RPMI7951 (cell line): ENCODE measurements around the gene CIT. TPM values are rescaled to one million over a fixed set of nuclear protein-coding genes. Genes with fewer than 3 reads are reported as not detected.
"Not testable (repeated sequence)": the region's sequence is repeated elsewhere in the genome, so short reads cannot be mapped to it uniquely, and the experiment has no call there.

Experiments
- DNase-seq: peaks from one replicate; pipeline ENCODE4 v3.0.0-alpha.2; 2012; ENCODE audit warnings: low read depth
- total RNA-seq: library from RNA; depleted of rRNA; stranded (reverse); fragments of >200 nt; shearing (Covaris generic); gene quantifications from 2 replicates; pipeline ENCODE4 v1.2.3, GENCODE V29; 2014

CIT gene
- total RNA-seq, 1 experiment from 2014 or later: 36.0 TPM

DNA sequence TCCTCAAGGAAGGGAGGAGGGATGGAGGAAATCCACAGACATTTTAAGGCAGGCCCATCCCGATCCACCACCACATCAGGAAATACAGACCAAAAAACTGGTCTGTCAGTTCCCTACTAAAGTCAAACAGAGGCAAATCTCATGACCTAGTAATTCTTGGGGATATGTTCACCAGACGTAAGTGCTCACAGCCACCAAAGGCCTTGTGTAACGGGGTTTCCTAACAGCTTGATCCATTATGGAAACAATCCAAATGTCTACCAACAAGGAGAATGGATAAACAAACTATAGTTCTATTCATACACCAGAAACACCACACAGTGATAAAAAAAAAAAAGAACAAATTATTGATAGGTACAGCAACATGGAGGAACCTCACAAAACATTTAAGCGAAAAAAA is 136.3 kb downstream of the CIT start:
- no peak for DNase-seq

DNA sequence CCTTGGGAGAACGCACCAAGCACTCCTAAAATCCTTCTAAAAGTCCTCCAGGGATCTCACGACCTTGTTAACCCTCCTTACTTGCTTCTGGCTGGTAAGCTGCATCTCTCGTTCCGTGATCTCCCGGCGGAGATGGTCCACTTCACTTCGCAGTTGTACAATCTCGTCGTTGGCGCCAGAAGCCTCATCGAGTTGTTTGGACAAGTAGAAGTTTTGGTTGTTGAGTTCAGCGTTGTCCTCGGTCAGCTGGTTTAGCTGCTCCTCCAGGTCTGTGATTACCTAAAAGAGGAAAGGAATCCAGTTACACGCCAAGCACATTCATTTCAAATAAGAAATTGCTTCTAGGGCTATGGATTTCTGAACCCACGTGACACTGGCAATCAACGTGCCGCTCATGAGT is 142.0 kb downstream of the CIT start:
- DNase-seq: no peak

DNA sequence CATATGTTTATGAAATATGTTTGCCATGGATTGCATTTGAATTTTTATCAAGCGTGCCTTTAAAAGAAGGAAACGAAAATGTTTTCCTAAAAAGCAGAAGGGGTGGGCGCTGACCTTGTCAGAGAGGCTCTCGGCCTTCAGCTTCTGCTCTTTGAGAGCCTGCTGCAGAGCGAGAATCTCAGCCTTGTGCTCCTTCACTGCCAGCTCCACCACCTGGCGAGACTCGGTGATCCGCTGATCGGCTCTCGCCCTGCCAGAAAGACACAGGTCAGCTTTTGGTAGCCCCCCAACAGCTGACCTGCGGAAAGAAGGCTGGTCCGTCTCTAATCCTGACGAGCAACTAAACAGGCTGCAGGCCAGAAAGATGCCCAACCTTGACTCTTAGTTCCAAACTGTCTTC is 146.7 kb downstream of the CIT start:
- no peak for DNase-seq

DNA sequence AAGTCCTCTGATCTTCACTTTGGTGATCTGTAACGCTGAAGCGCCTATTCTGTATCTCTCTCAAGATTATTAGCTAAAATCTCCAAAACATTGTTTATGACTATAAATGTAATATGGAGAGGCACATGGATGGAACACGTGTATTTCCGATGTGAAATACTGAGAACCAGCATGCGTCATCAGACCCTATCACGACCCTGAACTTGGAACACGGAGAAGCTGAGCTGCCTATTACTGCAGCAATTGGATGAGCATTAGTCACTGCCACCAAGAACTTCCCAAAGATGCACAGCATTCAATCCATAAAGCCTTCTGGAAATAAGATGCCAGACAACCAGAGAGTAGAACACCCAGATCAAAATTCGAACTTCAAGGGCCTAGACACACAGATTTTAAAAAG is 147.2 kb downstream of the CIT start:
- no peak for DNase-seq

DNA sequence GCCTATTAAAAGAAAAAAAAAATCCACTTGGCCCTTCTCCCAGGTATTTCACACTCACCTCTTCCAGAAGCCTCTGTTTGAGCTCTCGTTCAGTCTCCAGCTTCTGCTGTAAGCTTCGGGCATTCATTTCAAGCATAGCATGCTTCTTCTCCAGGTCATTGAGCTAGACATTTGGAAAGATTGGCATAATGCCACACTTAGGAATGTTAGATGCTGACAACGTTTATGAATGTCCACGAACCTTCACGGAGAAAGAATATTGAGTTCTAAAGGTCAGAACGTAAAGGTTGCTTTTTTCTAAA is 148.7 kb downstream of the CIT start:
- no peak for DNase-seq

DNA sequence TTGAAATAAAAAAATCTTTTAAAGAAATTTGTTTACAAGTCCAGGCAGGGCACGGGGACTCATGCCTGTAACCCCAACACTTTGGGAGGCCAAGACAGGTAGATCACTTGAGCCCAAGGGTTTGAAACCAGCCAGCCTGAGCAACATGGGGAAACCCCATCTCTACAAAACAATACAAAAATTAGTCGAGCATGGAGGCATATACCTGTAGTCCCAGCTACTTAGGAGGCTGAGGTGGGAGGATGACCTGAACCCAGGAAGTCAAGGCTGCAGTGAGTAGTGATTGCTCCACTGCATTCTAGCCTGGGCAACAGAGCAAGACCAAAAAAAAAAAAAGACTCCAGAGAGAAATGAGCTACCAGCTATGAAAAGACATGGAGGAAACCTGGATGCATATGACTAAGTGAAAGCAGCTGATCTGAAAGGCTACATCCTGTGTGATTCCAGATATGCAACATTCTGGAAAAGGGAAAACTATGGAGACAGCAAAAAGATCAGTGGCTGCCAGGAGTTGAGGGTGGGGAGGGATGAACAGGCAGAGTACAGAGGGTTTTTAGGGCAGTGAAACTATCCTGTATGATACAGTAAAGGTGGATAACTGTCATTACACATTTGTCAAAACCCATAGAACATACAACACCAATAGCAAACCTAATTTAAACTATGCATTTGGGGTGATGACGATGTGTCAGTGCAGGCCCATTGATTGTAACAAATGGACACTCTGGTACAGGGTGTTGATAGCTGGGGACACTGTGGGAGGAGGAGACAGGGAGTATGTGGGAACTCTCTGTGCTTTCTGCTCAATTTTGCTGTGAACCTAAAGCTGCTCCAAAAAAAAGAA is 149.3 kb downstream of the CIT start:
- DNase-seq: no peak

DNA sequence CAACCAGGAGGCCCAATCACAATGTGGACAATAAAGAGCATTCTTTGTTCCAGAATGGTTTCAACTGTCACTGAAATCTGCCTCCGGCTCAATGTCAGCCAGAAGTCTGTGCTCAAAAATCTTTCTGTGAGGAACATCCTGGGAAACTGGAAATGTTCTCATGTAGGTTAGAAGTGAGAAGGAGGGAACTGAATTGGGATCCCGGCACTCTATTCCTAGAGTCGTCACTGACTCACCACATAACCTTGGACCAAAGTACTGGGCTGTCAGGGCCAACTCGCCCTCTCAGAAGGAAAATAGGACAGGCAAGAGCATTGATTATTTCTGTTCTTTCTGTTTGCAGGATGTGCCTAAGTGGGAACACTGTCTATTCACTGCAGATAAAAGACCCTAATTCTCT is 151.6 kb downstream of the CIT start:
- no peak for DNase-seq

DNA sequence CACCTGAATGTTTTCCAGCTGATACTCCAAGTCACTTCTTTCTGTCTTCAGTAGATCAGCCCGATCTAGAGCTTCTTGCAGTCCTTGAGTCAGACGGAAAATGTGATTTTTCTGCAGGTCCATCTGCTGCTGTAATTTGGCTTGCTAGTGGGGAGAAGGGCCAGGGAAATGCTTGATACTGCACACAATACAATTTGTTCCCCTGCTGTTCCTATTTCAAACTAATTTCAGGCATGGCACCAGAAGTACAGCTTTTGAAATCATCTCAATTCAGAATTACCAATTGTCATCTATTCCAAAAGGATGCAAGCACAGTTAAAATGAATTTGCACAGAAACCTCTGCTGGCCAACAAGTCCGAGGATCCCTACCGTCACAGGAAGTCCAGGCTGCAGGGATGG is 155.8 kb downstream of the CIT start:
- no peak for DNase-seq

DNA sequence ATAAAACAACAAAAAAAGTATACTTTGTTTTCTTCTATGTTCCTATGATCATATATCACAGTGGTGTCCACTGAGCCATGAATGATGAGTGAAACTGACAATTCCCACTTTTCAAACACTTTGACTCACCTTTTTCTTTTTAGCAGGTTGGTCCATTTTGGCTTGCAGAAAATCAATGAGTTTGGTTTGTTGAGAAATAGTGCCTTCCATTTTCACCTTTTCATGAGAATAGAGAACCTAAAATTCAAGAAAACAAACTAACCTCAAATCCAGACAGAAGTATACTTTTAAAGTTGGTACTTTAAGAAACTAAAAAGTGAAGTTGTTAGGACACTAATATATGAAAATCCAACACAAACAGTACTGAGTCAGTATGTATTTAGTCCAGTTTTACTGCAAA is 156.8 kb downstream of the CIT start:
- DNase-seq: no peak

DNA sequence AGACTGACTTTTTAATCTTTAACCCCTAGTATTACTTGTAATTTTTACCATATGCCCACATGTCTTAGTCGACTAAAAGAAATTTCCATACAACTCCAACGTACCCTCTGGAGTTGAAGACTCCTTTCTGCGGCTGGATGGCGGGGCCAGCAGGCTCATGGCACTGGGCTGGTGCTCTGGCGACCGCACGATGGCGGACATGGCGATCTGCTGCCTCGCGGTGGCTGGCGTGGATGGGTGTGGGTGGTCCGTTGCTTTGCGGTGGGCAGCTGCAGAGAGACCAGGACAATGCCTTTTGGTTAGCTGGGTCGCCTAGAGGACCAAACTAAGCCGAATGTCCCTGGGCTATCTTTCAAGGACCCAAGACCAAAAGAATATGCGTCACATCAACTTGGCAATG is 159.0 kb downstream of the CIT start:
- DNase-seq: no peak

DNA sequence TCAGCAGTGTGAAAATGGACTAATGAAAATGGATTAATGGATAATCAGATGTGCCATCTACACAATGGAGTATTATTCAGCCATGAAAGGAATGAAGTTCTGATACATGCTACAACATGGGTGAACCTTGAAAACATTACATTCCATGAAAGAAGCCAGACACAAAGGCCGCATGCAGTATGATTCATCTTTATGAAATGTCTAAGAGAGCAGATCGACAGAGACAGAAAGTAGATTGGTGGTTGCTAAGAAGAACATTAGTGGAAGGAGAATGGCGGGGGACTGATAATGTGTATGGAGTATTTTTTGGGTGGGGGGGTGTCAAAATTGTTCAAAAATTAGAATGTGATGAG is 161.9 kb downstream of the CIT start:
- DNase-seq: peak; percentile 35

DNA sequence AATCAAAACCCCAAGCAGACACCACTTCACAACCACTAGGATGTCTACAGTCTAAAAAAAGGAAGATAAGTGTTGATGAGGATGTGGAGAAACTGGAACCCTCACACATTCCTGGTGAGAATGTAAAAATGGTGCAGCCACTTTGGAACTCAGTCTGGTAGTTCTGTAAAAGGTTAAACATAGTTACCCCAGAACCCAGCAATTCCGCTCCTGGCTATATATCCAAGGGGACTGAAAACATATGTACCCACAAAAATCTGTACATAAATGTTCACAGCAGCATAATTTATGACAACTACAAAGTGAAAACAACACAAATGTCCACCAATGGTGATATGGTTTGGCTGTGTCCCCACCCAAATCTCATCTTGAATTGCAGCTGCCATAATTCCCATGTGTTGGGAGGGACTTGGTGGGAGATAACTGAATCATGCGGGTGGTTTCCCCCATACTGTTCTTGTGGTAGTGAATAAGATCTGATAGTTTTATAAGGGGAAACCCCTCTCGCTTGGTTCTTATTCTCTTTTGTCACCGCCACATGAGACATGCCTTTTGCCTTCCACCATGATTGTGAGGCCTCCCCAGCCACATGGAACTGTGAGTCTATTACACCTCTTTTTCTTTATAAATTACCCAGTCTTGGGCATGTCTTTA is 162.4 kb downstream of the CIT start:
- no peak for DNase-seq

DNA sequence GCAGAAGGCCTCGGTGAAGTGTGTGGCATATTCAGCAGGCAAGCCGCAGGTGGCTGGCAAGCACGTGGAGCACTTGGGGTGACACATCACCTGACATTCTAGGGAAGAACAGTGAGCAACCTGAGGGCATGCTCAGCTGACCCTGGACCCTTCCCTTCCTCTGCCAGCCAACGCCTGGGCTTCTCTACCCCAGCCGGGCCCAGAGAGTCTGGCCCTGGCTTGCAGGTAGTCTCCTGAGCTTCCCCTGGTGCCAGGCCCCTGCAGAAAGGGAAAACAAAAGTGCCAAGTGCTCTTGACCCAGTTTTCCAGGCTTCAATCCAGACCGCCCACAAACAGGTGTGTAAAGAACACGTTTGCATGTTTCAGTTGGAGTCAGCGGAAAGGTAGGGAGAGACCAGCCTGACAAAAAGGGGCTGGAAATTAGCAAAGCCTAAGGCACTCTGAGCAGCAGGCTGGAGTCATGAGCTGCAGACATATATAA is 163.5 kb downstream of the CIT start:
- no peak for DNase-seq

DNA sequence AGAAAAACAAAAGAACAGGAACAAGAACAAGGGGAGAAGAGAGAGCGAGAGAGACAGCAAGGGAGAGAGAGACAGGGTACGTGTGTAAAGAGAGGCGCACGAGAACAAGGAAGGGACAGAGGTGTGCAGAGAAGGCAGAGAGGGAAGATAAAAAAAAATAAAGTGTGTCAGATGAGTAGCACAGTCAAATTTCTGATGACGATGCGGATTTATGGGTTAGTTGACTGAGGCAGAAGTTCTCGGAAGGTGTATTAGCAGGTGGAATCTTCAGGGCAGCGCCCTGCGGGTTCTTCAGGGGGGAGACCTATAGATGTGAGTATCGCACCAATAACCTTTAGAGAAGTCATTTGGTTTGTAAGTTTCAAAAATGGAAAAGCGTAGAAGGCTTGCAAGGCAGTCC is 164.4 kb downstream of the CIT start:
- no peak for DNase-seq

DNA sequence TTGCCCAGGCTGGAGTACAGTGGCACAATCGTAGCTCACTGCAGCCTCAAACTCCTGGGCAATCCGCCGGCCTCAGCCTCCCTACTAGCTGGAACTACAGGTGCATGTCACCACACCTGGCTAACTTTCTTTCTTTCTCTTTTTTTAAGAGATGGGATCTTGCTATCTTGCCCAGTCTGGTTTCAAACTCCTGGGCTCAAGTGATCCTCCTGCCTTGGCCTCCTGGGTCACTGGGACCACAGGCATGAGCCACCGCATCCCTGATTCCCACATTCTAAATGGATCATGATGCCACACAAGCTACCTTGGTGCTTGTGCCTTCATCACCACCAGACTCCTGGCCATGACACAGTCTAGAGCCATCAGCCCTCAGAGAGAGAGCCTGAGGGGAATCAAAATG is 165.4 kb downstream of the CIT start:
- DNase-seq: no peak

DNA sequence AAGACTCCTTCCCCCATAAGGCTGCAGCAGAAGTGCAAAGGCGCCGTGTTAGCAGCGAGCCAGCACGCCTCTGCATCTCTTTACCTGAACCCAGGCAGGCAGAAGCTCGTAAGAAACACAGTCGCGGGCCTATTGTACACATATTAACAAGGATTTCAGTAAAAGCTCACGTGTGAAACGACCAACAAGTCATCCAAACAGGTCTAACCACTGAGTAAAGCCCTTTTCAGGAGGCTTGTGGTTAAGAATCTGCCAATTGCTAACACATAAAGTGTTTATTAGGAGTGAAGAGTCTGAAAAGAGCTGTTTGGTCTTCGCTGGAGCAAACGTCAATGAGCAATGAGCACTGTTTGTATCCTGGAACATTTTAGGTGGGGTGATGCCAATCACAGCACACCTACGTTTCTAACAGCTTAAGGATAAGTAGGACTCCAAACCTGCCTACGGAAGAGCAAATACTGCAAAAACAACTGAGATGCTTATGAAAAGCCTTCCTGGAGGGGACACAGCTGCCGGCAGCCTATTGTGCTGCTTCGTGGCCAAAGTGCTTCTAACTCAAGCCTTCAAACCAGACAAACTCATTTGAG is 166.1 kb downstream of the CIT start:
- no peak for DNase-seq

DNA sequence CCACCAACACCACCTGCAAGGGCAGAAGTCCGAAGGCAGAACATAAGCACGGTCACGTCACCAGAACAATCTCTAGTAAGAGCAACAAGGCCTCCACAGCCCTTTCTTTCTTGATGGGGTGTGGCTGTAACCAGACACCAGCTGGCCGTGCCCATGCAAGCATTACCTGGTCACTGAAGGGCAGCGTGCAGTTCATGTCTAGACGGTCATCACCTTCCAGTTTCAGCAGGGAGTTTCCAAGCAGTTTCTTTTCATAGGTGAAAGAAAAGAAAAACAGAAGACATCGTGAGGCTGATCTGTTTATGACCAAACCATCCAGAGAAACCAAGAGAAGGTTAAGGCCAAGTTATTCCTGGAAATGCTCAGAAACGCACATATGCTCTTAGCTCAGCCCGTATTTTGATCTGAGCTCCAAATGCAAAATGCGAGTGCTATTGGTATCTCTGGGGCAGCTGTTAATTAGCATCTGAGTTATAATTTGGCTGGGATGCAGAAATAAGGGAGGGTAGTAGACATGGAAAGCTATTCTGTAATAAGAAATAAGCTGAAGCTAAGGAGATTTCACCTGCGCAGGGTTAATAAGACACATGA is 166.7 kb downstream of the CIT start:
- no peak for DNase-seq

DNA sequence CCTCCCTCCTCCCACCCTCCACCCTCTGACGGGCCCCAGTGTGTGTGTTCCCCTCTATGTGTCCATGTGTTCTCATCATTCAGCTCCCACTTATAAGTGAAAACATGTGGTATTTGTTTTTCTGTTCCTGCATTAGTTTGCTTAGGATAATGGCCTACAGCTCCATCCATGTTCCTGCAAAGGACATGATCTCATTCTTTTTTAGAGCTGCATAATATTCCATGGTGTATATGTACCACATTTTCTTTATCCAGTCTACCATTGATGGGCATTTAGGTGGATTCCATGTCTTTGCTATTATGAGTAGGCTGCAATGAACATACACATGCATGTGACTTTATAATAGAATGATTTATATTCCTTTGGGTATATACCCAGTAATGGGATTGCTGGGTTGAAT is 170.7 kb downstream of the CIT start:
- DNase-seq: not testable (repeated sequence)

DNA sequence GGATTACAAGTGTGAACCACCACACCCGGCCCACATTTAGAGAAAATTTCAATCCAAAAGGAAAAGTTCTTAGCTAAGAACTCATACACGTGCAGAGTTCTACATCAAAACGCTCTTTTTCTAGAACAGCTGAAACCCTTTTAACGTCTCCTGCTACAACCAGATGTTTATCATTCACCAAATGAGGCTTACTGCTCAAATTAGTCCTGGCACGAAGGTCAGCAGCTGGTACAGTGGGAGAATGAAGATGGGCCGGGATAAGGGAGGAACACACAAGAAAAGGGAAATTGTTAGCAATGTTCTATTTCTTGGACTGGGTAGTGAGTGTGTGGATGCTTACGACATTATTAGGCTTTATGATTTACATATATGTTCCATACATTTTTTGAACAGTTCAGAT is 171.9 kb downstream of the CIT start:
- DNase-seq: no peak

DNA sequence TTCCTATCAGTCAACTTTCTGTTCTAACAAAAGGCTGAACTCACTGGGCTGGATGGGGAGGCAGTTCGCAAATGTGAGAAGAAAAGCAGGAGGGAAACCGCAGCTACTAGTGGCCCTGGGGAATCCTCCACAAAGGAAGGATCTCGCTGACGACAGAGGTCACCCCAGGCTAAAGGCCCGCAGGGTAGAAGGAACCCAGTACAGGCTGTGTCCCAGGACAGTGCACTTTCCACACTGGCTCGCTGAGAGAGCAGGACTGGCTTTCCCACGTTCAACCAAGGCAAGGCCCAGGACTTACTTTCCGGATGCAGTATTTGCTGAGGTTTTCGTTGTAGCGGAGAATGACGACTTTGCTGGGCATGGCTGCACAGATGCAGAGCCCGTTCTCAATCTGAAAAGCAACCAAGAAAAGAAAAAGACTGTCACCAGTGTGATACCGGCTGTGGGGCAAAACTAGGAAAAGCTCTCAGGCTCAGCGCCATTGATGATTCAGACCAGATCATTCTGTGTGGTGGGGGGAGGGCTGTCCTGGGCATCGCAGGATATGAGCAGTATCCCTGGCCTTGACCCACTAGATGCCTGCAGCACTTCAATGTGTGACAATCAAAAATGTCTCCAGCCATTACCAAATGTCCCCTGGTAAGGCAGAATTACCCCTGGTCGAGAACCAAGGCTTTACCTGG is 172.9 kb downstream of the CIT start:
- DNase-seq: peak; percentile 26

DNA sequence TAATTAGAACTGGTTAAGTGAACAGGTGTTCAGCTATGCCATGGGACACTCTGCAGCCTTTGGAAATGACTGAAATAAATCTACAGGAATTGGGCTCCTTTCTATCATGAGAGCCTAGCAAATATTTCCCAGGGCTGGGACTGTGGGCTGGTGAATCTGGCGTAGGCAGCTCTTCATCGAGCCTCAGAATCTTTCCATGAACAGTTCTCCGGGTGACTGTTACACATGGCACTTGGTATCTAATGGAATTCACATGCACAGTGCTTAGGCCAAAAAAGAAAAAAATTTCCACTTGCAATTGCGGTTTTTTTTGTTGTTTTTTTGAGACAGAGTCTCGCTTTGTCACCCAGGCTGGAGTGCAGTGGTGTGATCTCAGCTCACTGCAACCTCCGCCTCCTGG is 177.0 kb downstream of the CIT start:
- no peak for DNase-seq

DNA sequence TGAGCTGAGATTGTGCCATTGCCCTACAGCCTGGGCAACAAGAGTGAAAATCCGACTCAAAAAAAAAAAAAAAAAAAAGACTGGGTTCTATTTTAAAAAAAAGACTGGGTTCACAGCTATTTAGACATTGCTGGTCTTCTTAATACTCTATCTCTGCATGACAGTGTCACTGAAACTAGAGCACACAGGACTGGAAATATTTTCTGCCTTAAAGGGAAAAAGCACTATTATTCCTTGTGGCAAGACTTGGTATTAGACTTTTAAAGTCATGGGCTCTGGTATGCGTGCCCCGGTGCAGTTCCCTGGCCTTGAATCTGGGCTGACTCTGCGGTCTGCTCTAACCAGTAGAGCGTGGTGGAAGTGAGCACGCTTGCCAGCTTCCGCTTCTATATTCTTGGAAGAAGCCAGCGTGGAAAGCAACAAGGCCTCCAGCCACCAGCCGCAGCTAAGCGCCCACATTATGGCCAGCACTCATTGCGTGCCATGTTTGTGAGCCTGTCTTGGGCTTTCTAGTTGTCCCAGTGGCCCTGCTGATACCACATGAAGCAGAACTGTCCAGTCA is 177.8 kb downstream of the CIT start:
- DNase-seq: no peak
